H9 (cell line): ENCODE measurements around the gene TEX48. TPM values are rescaled to one million over a fixed set of nuclear protein-coding genes. Genes with fewer than 3 reads are reported as not detected.

Experiments used
- DNase-seq: peaks from one replicate; pipeline ENCODE4 v3.0.0-alpha.2; 2017
- H2AFZ ChIP-seq: one replicate; pipeline ENCODE4 v1.6.1; 2013; ENCODE audit warnings: mild to moderate bottlenecking, low read length, control low read depth, moderate library complexity
- H2AK5ac ChIP-seq: 2 replicates; pipeline ENCODE4 v1.6.1; 2013; ENCODE audit warnings: low read length, control low read depth, mixed read lengths; ENCODE audit not compliant: insufficient read length
- H2BK120ac ChIP-seq: one replicate; pipeline ENCODE4 v1.6.1; 2013; ENCODE audit warnings: low read depth, mild to moderate bottlenecking, low read length, control low read depth, inconsistent platforms; ENCODE audit not compliant: poor library complexity, severe bottlenecking
- H2BK12ac ChIP-seq: 2 replicates; pipeline ENCODE4 v1.6.1; 2013; ENCODE audit warnings: low read length, control low read depth, mixed read lengths, low read depth; ENCODE audit not compliant: insufficient read length
- H2BK15ac ChIP-seq: 2 replicates; pipeline ENCODE4 v1.6.1; 2013; ENCODE audit warnings: low read depth, low read length, control low read depth
- H2BK20ac ChIP-seq: one replicate; pipeline ENCODE4 v1.6.1; 2013; ENCODE audit warnings: low read depth, mild to moderate bottlenecking, low read length, control low read depth, inconsistent platforms; ENCODE audit not compliant: poor library complexity, severe bottlenecking
- H2BK5ac ChIP-seq: 2 replicates; pipeline ENCODE4 v1.6.1; 2013; ENCODE audit warnings: low read length, control low read depth, mixed read lengths; ENCODE audit not compliant: insufficient read length
- H3K14ac ChIP-seq: 2 replicates; pipeline ENCODE4 v1.6.1; 2013; ENCODE audit warnings: low read length, control low read depth; ENCODE audit not compliant: insufficient read depth
- H3K18ac ChIP-seq: 2 replicates; pipeline ENCODE4 v1.6.1; 2013; ENCODE audit warnings: low read depth, mild to moderate bottlenecking, mixed read lengths, low read length, control low read depth; ENCODE audit not compliant: insufficient read length
- H3K23ac ChIP-seq: 2 replicates; pipeline ENCODE4 v1.6.1; 2013; ENCODE audit warnings: low read length, control low read depth, mixed read lengths, low read depth; ENCODE audit not compliant: insufficient read length
- H3K23me2 ChIP-seq: 2 replicates; pipeline ENCODE4 v1.6.1; 2013; ENCODE audit warnings: low read depth, mild to moderate bottlenecking, mixed read lengths, low read length, control low read depth; ENCODE audit not compliant: insufficient read length, poor library complexity, severe bottlenecking
- H3K27ac ChIP-seq: 2 replicates; pipeline ENCODE4 v1.5.1; 2013; ENCODE audit warnings: low read length, control low read depth, mixed read lengths, low read depth; ENCODE audit not compliant: insufficient read length
- H3K27me3 ChIP-seq: 2 replicates; pipeline ENCODE4 v1.6.1; 2013; ENCODE audit warnings: low read length, control low read depth, inconsistent platforms; ENCODE audit not compliant: insufficient read depth
- H3K4ac ChIP-seq: 2 replicates; pipeline ENCODE4 v1.6.1; 2013; ENCODE audit warnings: low read depth, mild to moderate bottlenecking, control low read depth, inconsistent platforms, low read length, moderate library complexity
- H3K4me1 ChIP-seq: 2 replicates; pipeline ENCODE4 v1.6.1; 2013; ENCODE audit warnings: low read length, control low read depth, inconsistent platforms; ENCODE audit not compliant: insufficient read depth
- H3K4me2 ChIP-seq: 2 replicates; pipeline ENCODE4 v1.6.1; 2013; ENCODE audit warnings: low read length, control low read depth, mixed read lengths; ENCODE audit not compliant: insufficient read length, insufficient read depth
- H3K56ac ChIP-seq: 2 replicates; pipeline ENCODE4 v1.6.1; 2013; ENCODE audit warnings: low read depth, mild to moderate bottlenecking, mixed read lengths, low read length, control low read depth; ENCODE audit not compliant: insufficient read length
- H3K79me1 ChIP-seq: 2 replicates; pipeline ENCODE4 v1.6.1; 2013; ENCODE audit warnings: low read depth, mild to moderate bottlenecking, moderate library complexity, low read length, control low read depth, inconsistent platforms; ENCODE audit not compliant: insufficient read depth, poor library complexity, severe bottlenecking
- H3K79me2 ChIP-seq: 2 replicates; pipeline ENCODE4 v1.6.1; 2013; ENCODE audit warnings: low read length, control low read depth, inconsistent platforms; ENCODE audit not compliant: insufficient read depth
- H3K9ac ChIP-seq: 2 replicates; pipeline ENCODE4 v1.6.1; 2013; ENCODE audit warnings: low read length, control low read depth, mixed read lengths; ENCODE audit not compliant: insufficient read length; ENCODE audit errors: extremely low read depth
- H3K9me3 ChIP-seq: one replicate; pipeline ENCODE4 v1.6.1; 2013; ENCODE audit warnings: low read depth, low read length, inconsistent platforms; ENCODE audit not compliant: control insufficient read depth
- H3T11ph ChIP-seq: one replicate; pipeline ENCODE4 v1.6.1; 2013; ENCODE audit warnings: mild to moderate bottlenecking, low read length, control low read depth, inconsistent platforms
- H4K20me1 ChIP-seq: one replicate; pipeline ENCODE4 v1.6.1; 2013; ENCODE audit not compliant: control insufficient read depth, insufficient read length, insufficient read depth
- H4K5ac ChIP-seq: 2 replicates; pipeline ENCODE4 v1.6.1; 2013; ENCODE audit warnings: low read depth, mild to moderate bottlenecking, mixed read lengths, low read length, control low read depth; ENCODE audit not compliant: insufficient read length
- H4K8ac ChIP-seq: replicated peaks from 2 replicates; pipeline ENCODE4 v1.6.1; 2013; ENCODE audit warnings: low read length, control low read depth, mixed read lengths, low read depth; ENCODE audit not compliant: insufficient read length
- H4K91ac ChIP-seq: 2 replicates; pipeline ENCODE4 v1.6.1; 2013; ENCODE audit warnings: low read depth, mild to moderate bottlenecking, moderate library complexity, mixed read lengths, low read length, control low read depth; ENCODE audit not compliant: insufficient read length
- H3K27ac Mint-ChIP-seq, 3 experiments: 2 replicates in 2 of 3; 3 replicates in 1 of 3; pipeline ENCODE4 v1.8.0; 2020 to 2021; ENCODE audit warnings: mixed read lengths in 3 of 3, mild to moderate bottlenecking in 1 of 3, moderate library complexity in 1 of 3
- H3K27me3 Mint-ChIP-seq: 2 replicates; pipeline ENCODE4 v1.8.0; 2021; ENCODE audit warnings: low read depth, mild to moderate bottlenecking, moderate library complexity, mixed read lengths
- H3K36me3 Mint-ChIP-seq, 3 experiments: 2 replicates in 2 of 3; 3 replicates in 1 of 3; pipeline ENCODE4 v1.8.0; 2020 to 2021; ENCODE audit warnings: low read depth in 3 of 3, mixed read lengths in 3 of 3; ENCODE audit not compliant: insufficient read depth in 1 of 3
- H3K4me1 Mint-ChIP-seq, 2 experiments: 2 replicates each; pipeline ENCODE4 v1.8.0; 2020; ENCODE audit warnings: mixed read lengths in 2 of 2
- H3K4me3 Mint-ChIP-seq, 2 experiments: 2 replicates in 1 of 2; 3 replicates in 1 of 2; pipeline ENCODE4 v1.8.0; 2020 to 2021; ENCODE audit warnings: mild to moderate bottlenecking in 2 of 2, mixed read lengths in 2 of 2, moderate library complexity in 1 of 2
- H3K9me3 Mint-ChIP-seq, 2 experiments: 2 replicates in 1 of 2; 3 replicates in 1 of 2; pipeline ENCODE4 v1.8.0; 2020; ENCODE audit warnings: mild to moderate bottlenecking in 2 of 2, mixed read lengths in 2 of 2, moderate library complexity in 1 of 2
- WGBS: extraction: QIAGEN DNeasy Blood & Tissue Kit; methylation state at CpG from one replicate; pipeline ENCODE4 v1.1.7; 2013; ENCODE audit warnings: missing lambda C conversion rate, low lambda C conversion rate, mixed read lengths; ENCODE audit not compliant: insufficient read length; ENCODE audit errors: extremely low coverage; 5-methylcytosine and 5-hydroxymethylcytosine counted together
- total RNA-seq: library from RNA; stranded (reverse); gene quantifications from 2 replicates; pipeline ENCODE4 v1.2.1, GENCODE V29; 2021
- TF ChIP-seq, protein P1 (sequence below): fragments of 200-600 bp; sonication (generic); conservative IDR thresholded peaks from 3 replicates; pipeline ENCODE4 v1.8.0; 2021; ENCODE audit warnings: antibody characterized with exemption, mild to moderate bottlenecking

Gene TEX48
- total RNA-seq, 1 experiment from 2014 or later: not detected

GRCh38 chr9:114666401-114666800 is 15.6 kb downstream of the TEX48 start:
- Mint-ChIP-seq H3K36me3 (no peaks in the 10 kb centered on the region), H3K4me3 (no peak overlapping the region), H3K27ac (no peak overlapping the region), H3K4me1 (peaks cover 13 to 18% of the 10 kb centered on the region in 2 experiments), H3K27me3 (peaks cover 20% of the 10 kb centered on the region), H3K9me3 (no peaks in the 10 kb centered on the region)
- H2BK120ac ChIP-seq: no peak overlapping the region
- H3K23me2 ChIP-seq: no peaks in the 10 kb centered on the region
- no peak for DNase-seq
- H2AFZ ChIP-seq: no peak overlapping the region
- H2AK5ac ChIP-seq: no peak overlapping the region
- no peaks in the 10 kb centered on the region for H3K27me3 ChIP-seq
- H3K4me2 ChIP-seq: no peak overlapping the region
- H2BK12ac ChIP-seq: no peak overlapping the region
- H4K20me1 ChIP-seq: no peaks in the 10 kb centered on the region
- no peak overlapping the region for H3T11ph ChIP-seq
- H2BK20ac ChIP-seq: no peak overlapping the region
- TF ChIP-seq, protein P1, sequence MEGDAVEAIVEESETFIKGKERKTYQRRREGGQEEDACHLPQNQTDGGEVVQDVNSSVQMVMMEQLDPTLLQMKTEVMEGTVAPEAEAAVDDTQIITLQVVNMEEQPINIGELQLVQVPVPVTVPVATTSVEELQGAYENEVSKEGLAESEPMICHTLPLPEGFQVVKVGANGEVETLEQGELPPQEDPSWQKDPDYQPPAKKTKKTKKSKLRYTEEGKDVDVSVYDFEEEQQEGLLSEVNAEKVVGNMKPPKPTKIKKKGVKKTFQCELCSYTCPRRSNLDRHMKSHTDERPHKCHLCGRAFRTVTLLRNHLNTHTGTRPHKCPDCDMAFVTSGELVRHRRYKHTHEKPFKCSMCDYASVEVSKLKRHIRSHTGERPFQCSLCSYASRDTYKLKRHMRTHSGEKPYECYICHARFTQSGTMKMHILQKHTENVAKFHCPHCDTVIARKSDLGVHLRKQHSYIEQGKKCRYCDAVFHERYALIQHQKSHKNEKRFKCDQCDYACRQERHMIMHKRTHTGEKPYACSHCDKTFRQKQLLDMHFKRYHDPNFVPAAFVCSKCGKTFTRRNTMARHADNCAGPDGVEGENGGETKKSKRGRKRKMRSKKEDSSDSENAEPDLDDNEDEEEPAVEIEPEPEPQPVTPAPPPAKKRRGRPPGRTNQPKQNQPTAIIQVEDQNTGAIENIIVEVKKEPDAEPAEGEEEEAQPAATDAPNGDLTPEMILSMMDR: no peak
- no peak overlapping the region for H4K5ac ChIP-seq
- no CpG with 5 or more reads among the region's 5 CpGs for WGBS
- no peak overlapping the region for H4K8ac ChIP-seq
- no peaks in the 10 kb centered on the region for H3K79me1 ChIP-seq
- H3K18ac ChIP-seq: no peak overlapping the region
- no peaks in the 10 kb centered on the region for H3K9me3 ChIP-seq
- no peak overlapping the region for H3K4ac ChIP-seq
- no peak overlapping the region for H3K9ac ChIP-seq
- H2BK15ac ChIP-seq: no peak overlapping the region
- H3K23ac ChIP-seq: no peak overlapping the region
- no peaks in the 10 kb centered on the region for H3K79me2 ChIP-seq
- H3K4me1 ChIP-seq: peaks cover 5% of the 10 kb centered on the region; the same call in 1 of the 2 replicates
- no peak overlapping the region for H4K91ac ChIP-seq
- no peak overlapping the region for H3K14ac ChIP-seq
- H3K56ac ChIP-seq: no peak overlapping the region
- H3K27ac ChIP-seq: no peak overlapping the region
- H2BK5ac ChIP-seq: no peak overlapping the region
